ENCODE measurements around the gene AHCYL2. TPM values are rescaled to one million over a fixed set of nuclear protein-coding genes. Genes with fewer than 3 reads are reported as not detected.

The AHCYL2 gene
- 10 to 100 TPM; 13.6 to 14.8 TPM for total RNA-seq

DNA sequence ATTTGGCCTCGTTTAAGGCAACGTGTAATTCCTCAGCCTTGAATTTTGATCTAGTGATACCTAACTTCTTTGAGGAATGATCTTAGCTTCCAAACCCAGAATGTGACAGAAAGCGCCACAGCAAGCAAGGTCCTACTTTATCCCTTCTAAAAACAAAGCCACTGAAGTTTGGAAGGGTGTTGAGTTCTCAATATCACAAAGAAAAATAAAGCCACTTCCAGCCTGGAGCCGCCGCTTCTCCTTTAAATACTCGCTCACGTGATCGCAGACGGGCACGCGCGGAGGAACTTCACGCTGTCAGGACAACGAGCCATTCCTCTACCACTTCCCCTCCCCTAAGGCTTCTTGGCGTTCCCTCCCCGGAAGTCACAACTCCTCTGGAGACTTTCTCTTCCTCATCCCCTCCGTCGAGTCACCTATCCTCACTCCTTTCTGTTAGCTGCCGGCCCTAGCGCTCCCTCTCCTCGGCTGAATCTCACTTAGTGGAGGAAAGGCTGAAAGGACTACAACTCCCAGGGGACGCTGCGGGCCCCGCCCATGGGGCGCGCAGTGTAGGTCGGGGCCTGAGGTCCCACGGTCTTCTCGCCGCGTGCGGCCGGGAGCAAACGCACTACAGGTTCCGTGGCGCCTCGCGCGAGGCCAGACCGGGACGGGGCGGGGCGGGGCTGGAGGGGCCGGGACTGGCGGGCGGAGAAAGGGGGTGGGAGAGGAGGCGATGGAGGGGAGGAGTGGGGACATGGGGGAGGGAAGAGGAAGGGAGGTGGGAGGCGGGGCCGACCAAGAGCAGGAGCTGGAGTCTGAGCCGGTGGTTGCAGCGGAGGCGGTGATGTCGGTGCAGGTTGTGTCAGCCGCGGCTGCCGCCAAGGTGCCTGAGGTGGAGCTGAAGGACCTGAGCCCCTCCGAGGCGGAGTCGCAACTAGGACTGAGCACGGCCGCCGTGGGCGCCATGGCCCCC lies at the start of gene AHCYL2:
Gene AHCYL2 (plus strand): TSS at position 780 of the 955 bp plus-strand sequence.

DNA sequence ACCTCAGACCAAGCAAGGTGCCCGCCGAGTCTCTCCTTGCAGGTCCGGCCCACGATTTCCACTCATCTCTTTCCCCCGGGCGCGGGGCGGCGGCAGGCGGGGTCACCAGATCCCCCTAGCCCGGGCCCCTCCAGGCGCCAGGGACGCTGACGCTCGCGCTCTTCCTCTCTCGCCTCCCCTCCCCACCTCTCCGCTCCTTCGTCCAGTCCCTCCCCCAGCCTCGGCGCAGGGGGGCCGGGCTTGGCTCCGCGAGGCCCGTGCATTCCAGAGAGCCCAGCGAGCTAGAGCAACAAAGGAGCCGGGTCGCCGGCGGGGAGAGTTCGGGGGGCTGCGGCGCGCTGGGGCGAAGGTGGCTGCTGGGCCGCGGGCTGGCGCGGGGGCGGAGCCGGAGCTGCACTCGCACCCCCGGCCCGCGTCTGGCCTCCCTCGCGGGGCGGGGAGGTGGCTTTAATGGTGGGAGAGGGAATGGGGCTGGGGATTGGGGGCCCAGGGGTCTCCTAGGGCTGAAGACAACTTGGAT lies 36.4 kb upstream of the AHCYL2 start, which contains the start of gene SMO:
Gene SMO (plus strand): TSS at position 262 of the 520 bp plus-strand sequence. CDS start 519 bp downstream, outside the sequence.

DNA sequence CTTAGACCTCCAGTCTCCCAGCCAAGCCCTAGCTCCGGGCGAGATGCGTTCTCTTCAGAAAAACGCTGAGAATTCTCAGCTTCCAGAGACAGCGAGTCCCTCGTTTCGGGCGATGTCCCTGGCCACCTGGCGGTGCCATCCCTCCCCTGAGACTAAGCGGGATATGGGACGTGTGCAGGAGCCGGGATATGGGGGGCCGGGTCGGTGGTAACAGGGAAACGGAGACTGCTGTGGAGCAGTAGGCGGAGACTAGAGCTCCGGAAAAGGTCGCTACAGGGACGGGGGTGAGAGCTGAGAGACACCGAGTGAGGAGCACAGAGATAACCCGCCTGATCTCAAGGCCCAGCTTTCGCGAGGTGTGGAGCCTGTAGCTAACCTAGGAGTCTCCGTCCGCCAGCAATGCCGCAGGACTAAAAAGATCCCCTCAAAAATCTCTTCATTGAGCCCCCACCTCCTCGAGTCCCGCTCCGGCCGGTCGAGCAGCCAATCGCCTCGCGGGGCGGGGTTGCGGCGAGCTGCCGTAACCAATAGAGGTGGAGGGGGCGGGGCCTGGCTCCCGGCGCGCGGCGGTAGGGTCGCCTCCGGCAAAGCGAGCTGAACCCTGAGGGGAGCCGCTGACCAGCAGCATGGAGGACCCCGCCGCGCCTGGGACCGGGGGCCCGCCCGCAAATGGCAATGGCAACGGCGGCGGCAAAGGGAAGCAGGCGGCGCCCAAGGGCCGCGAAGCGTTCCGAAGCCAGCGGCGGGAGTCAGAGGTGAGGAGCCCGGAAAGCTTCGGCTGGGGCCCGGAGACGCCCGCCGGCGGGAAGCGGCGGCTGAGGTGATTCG lies 209.2 kb downstream of the AHCYL2 start, which contains the start of gene STRIP2:
Gene STRIP2 (plus strand): TSS at position 586 of the 828 bp plus-strand sequence. CDS start 41 bp downstream, at position 627.

Other genes with a start within 250 kb of the AHCYL2 start
- gene TNPO3, start 169.9 kb upstream of the AHCYL2 start, total RNA-seq, result 10 to 100 TPM; 36.3 to 37.4 TPM
- gene TSPAN33, start 80.3 kb upstream of the AHCYL2 start, total RNA-seq, result 1 to 10 TPM; 1.3 to 1.4 TPM
- gene SMO, start 36.4 kb upstream of the AHCYL2 start, total RNA-seq, result under 1 TPM in 1 of 2 experiments, not detected in 1; 0.08 TPM
- 10 to 100 TPM; 10.7 to 12.1 TPM for gene STRIP2, start 209.4 kb downstream of the AHCYL2 start, total RNA-seq